HAP-1 (cell line): ENCODE results near the gene PPP3CA.

Experiments used
- DNase-seq, 2 experiments: peaks; one replicate each; pipeline ENCODE4 v3.0.0-alpha.2; 2016 to 2020; ENCODE audit warnings: low spot score in 2 of 2
- H3K27me3 ChIP-seq: fragments of 250-450 bp; sonication (Bioruptor Pico); 2 replicates; pipeline ENCODE4 v1.5.1; 2020; ENCODE audit warnings: low read depth, mild to moderate bottlenecking, moderate library complexity
- H3K36me3 ChIP-seq: fragments of 250-450 bp; sonication (Bioruptor Pico); replicated peaks from 2 replicates; pipeline ENCODE4 v1.5.1; 2020; ENCODE audit warnings: mild to moderate bottlenecking
- H3K4me1 ChIP-seq: fragments of 250-450 bp; sonication (Bioruptor Pico); 2 replicates; pipeline ENCODE4 v1.5.1; 2020; ENCODE audit warnings: mild to moderate bottlenecking
- H3K4me3 ChIP-seq: fragments of 250-450 bp; sonication (Bioruptor Pico); 2 replicates; pipeline ENCODE4 v1.5.1; 2020; ENCODE audit warnings: mild to moderate bottlenecking, moderate library complexity
- H3K9me3 ChIP-seq: fragments of 250-450 bp; sonication (Bioruptor Pico); 2 replicates; pipeline ENCODE4 v1.5.1; 2020; ENCODE audit warnings: mild to moderate bottlenecking, moderate library complexity
- in situ Hi-C: fragments of 300-500 bp; cut with MboI; formaldehyde crosslinking; loops from 3 replicates; pipeline ENCODE4 v1.14.3; 2020; ENCODE audit warnings: low sequenced_read_pairs, inconsistent platforms, mixed read lengths

PPP3CA gene

GRCh38 chr4:101290654-101291053, 56.7 kb downstream of the PPP3CA start:
- H3K9me3 ChIP-seq: no peaks in the 10 kb centered on the region
- no peak for DNase-seq
- H3K36me3 ChIP-seq: no peaks in the 10 kb centered on the region
- no peaks in the 10 kb centered on the region for H3K27me3 ChIP-seq
- no peaks in the 10 kb centered on the region for H3K4me1 ChIP-seq
- H3K4me3 ChIP-seq: no peak overlapping the region
- in situ Hi-C loops: no loop called here

GRCh38 chr4:101289306-101289705, 58.0 kb downstream of the PPP3CA start:
- Histone ChIP-seq H3K27me3 (no peaks in the 10 kb centered on the region), H3K4me1 (no peaks in the 10 kb centered on the region), H3K9me3 (no peaks in the 10 kb centered on the region), H3K4me3 (no peak overlapping the region), H3K36me3 (no peaks in the 10 kb centered on the region)
- no peak for DNase-seq
- in situ Hi-C loops: no loop called here

- Histone ChIP-seq H3K4me1 (no peaks in the 10 kb centered on the region), H3K27me3 (no peaks in the 10 kb centered on the region), H3K4me3 (no peak overlapping the region), H3K36me3 (no peaks in the 10 kb centered on the region), H3K9me3 (no peaks in the 10 kb centered on the region)
- no peak for DNase-seq
- in situ Hi-C loops: no loop called here
These were observed 58.8 kb downstream of the PPP3CA start for GRCh38 chr4:101288365-101289145.

GRCh38 chr4:101287324-101287723, 60.0 kb downstream of the PPP3CA start:
- DNase-seq: no peak
- Histone ChIP-seq H3K4me3 (no peak overlapping the region), H3K4me1 (no peaks in the 10 kb centered on the region), H3K9me3 (no peaks in the 10 kb centered on the region), H3K36me3 (no peaks in the 10 kb centered on the region), H3K27me3 (no peaks in the 10 kb centered on the region)
- in situ Hi-C loops: no loop called here

- no peaks in the 10 kb centered on the region for H3K4me1 ChIP-seq
- H3K4me3 ChIP-seq: no peak overlapping the region
- no peak for DNase-seq
- H3K27me3 ChIP-seq: no peaks in the 10 kb centered on the region
- in situ Hi-C loops: no loop called here
- no peaks in the 10 kb centered on the region for H3K36me3 ChIP-seq
- no peaks in the 10 kb centered on the region for H3K9me3 ChIP-seq
These were observed 60.7 kb downstream of the PPP3CA start for GRCh38 chr4:101286663-101287062.

GRCh38 chr4:101285985-101286384, 61.3 kb downstream of the PPP3CA start:
- Histone ChIP-seq H3K9me3 (no peaks in the 10 kb centered on the region), H3K4me1 (no peaks in the 10 kb centered on the region), H3K4me3 (no peak overlapping the region), H3K36me3 (no peaks in the 10 kb centered on the region), H3K27me3 (no peaks in the 10 kb centered on the region)
- DNase-seq: no peak
- in situ Hi-C loops: no loop called here

- Histone ChIP-seq H3K4me1 (no peaks in the 10 kb centered on the region), H3K36me3 (no peaks in the 10 kb centered on the region), H3K9me3 (no peaks in the 10 kb centered on the region), H3K27me3 (no peaks in the 10 kb centered on the region), H3K4me3 (no peak overlapping the region)
- in situ Hi-C loops: no loop called here
- DNase-seq: no peak
These were observed 62.8 kb downstream of the PPP3CA start for GRCh38 chr4:101284546-101284945.

- in situ Hi-C loops: no loop called here
- DNase-seq: no peak
- Histone ChIP-seq H3K4me1 (no peaks in the 10 kb centered on the region), H3K27me3 (no peaks in the 10 kb centered on the region), H3K4me3 (no peak overlapping the region), H3K9me3 (no peaks in the 10 kb centered on the region), H3K36me3 (no peaks in the 10 kb centered on the region)
These were observed 63.9 kb downstream of the PPP3CA start for GRCh38 chr4:101283434-101283833.

GRCh38 chr4:101282076-101282844, 65.1 kb downstream of the PPP3CA start:
- H3K9me3 ChIP-seq: no peaks in the 10 kb centered on the region
- H3K36me3 ChIP-seq: no peaks in the 10 kb centered on the region
- DNase-seq: no peak
- H3K4me3 ChIP-seq: no peak overlapping the region
- no peaks in the 10 kb centered on the region for H3K27me3 ChIP-seq
- in situ Hi-C loops: no loop called here
- no peaks in the 10 kb centered on the region for H3K4me1 ChIP-seq

- Histone ChIP-seq H3K4me1 (no peaks in the 10 kb centered on the region), H3K36me3 (no peaks in the 10 kb centered on the region), H3K9me3 (no peaks in the 10 kb centered on the region), H3K4me3 (no peak overlapping the region), H3K27me3 (no peaks in the 10 kb centered on the region)
- DNase-seq: no peak
- in situ Hi-C loops: no loop called here
These were observed 66.3 kb downstream of the PPP3CA start for GRCh38 chr4:101280866-101281600.

GRCh38 chr4:101279377-101279871, 67.9 kb downstream of the PPP3CA start:
- H3K4me3 ChIP-seq: no peak overlapping the region
- no peak for DNase-seq
- in situ Hi-C loops: no loop called here

GRCh38 chr4:101277671-101278070, 69.7 kb downstream of the PPP3CA start:
- Histone ChIP-seq H3K4me3 (no peak overlapping the region), H3K27me3 (no peaks in the 10 kb centered on the region), H3K9me3 (no peaks in the 10 kb centered on the region), H3K4me1 (no peaks in the 10 kb centered on the region), H3K36me3 (no peaks in the 10 kb centered on the region)
- DNase-seq: no peak
- in situ Hi-C loops: no loop called here

More at GRCh38 chr4:101279377-101279871, 67.9 kb downstream of the PPP3CA start:
- H3K9me3 ChIP-seq: no peaks in the 10 kb centered on the region
- no peaks in the 10 kb centered on the region for H3K36me3 ChIP-seq
- H3K27me3 ChIP-seq: no peaks in the 10 kb centered on the region
- no peaks in the 10 kb centered on the region for H3K4me1 ChIP-seq

- in situ Hi-C loops: no loop called here
- Histone ChIP-seq H3K27me3 (no peaks in the 10 kb centered on the region), H3K36me3 (no peaks in the 10 kb centered on the region), H3K4me1 (no peaks in the 10 kb centered on the region), H3K4me3 (no peak overlapping the region), H3K9me3 (no peaks in the 10 kb centered on the region)
- no peak for DNase-seq
These were observed 70.7 kb downstream of the PPP3CA start for GRCh38 chr4:101276661-101277060.
